NCI-H2196 treated with DMSO at 0.1 percent for 48 hours (cell line): ENCODE measurements around the gene TMC8.
A peak's percentile ranks its signal among the peaks of the same experiment; 100 is the strongest.
"Not testable (repeated sequence)": the region's sequence is repeated elsewhere in the genome, so short reads cannot be mapped to it uniquely, and the experiment has no call there.

Experiments
- DNase-seq: peaks from one replicate; lab custom pipeline; 2025; ENCODE audit not compliant: unreplicated experiment; lab: John Stamatoyannopoulos, UW

The TMC8 gene

DNA sequence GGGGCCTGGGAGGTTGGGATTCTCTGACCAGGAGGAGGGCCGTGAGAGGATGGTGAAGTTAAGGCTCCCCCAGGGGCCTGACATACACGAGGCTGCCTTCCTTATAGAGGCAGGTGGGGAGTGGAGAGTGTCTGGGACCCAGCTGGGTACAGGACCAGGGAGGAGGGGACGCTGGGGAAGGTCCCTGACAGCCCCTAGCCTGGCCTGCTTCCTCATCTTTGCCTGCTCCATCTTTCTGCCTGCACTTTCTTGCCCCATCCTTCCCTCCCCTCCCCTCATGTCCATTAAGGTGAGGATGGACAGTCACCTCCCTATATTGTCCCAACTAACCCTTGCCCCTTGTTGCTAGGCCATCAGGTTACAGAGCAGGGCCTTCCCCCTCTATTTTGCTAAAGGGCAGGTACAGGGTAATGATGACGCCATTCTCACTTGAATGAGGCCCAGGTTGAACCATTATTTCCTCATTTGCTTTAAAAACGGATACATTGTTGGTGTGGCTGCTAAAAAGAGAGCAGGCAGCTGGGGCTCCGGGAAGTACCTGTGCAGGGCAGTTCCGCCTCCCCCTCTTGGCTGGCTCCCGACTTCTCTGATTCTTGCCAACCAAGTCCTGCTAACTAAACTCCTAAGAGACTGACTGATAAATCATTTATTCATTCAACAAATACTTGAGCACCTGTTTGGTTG is 16.9 kb downstream of the TMC8 start:
- DNase-seq = no peak

DNA sequence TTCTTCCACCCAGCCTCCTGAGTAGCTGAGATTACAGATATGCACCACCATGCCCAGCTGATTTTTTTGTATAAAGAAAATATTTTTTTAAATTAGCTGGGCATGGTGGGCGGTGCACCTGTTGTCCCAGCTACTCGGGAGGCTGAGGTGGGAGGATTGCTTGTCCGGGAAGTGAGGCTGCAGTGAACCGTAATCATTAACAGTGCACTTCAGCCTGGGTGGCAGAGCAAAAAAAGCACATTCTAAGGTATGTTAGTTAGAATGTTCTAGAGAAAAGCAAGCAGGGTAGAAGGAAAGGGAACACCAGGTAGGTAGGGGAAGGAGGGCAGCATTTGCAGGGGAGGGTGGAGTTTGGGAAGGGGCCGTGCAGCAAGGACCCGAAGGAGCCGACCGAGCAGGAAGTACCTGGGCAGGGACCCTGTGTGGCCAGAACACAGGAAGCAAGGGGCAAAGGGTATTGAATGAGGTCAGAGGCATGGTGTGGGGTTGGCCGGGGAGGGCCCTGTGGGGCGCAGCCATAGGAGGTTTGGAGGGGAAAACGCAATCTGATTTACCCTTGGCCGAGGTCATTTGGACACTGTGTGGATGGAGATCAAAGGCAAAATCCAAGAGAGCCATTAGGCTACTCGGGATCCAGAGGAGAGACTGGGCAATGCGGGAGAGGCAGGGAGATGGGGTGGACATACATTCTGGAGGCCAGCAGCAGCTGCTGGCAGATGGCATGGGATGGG is 17.9 kb downstream of the TMC8 start:
- DNase-seq = no peak

DNA sequence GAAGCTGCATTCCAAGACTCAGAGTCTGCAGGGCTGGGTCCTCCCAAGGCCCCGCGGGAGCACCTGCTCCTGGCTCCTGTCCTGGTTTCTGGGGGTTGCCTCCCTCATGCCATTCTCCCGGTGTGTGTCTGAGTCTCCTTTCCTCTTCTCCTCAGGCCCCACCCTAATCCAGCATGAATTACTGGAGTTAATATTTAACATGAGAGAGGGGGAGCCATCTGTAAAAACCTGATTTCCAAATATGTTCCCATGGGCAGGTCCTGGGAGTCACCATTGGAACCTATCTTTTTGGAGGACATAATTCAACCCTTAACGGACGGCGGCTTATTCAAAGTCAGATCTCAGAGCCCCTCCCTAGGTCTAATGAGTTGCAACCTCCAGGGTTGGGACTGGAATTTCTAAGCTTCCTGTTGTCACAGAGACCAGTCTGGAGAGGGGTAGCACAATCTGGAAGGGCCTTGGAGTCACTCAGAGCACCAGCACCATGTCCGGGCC is 21.0 kb downstream of the TMC8 start:
- no peak for DNase-seq

DNA sequence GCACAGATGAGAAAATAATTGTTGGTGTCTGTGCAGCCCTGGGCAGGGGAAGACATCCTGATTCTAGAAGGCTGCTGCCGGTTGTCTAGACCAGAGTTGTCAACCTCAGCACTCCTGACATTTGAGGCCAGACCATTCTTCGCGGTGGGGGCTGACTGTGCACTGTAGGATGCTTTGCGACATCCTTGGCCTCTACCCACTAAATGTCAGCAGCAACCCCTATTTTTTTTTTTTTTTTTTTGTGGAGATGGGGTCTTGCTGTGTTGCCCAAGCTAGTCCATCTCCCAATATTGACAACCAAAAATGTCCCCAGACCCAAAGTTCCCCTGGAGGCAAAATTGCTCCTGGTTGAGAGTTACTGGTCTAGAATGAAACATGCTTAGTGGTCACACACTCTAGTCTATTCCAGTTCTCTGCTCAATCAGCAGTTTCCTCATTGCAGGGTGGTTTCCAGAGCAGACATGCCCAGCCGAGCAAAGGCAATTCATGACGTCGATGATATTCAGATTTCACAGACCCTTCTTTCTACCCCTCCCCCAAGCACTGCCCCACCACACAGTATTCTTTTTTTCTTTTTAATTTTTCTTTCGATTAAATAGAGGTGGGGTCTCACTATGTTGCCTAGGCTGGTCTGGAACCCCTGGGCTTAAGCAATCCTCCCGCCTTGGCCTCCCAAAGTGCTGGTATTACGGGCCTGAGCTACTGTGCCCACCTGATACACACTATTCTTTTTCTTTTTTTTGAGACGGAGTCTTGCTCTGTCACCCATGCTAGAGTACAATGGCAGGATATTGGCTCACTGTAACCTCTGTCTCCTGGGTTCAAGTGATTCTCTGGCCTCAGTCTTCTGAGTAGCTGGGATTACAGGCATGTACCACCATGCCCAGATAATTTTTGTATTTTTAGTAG is 24.6 kb downstream of the TMC8 start:
- DNase-seq = no peak

DNA sequence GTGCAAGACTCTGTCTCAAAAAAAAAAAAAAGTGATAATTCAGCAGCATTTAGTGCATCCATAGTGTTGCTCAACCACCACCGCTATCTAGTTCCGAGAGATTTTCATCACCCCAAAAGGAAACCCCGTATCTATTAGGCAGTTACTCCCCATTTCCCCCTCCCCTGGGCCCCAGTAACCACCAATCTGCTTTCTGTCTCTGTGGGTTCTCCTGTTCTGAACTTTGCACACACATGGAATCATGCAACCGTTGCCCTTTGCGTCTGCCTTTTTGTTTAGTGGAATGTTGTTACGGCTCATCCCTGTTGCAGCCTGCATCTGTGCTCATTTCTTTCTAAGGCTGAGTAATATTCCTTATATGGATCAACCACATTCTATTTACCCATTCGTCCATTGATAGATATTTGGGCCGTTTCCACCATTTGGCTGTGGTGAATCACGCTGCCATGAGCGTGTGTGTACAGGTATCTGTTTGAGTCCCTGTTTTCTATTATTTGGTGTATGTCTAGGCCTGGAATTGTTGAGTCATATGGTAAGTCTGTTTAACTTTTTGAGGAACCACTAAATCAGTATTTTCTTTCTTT is 29.1 kb downstream of the TMC8 start:
- DNase-seq = no peak

GRCh38 chr17:78163881-78164747 is 33.5 kb downstream of the TMC8 start:
- DNase-seq = peak; percentile 81

DNA sequence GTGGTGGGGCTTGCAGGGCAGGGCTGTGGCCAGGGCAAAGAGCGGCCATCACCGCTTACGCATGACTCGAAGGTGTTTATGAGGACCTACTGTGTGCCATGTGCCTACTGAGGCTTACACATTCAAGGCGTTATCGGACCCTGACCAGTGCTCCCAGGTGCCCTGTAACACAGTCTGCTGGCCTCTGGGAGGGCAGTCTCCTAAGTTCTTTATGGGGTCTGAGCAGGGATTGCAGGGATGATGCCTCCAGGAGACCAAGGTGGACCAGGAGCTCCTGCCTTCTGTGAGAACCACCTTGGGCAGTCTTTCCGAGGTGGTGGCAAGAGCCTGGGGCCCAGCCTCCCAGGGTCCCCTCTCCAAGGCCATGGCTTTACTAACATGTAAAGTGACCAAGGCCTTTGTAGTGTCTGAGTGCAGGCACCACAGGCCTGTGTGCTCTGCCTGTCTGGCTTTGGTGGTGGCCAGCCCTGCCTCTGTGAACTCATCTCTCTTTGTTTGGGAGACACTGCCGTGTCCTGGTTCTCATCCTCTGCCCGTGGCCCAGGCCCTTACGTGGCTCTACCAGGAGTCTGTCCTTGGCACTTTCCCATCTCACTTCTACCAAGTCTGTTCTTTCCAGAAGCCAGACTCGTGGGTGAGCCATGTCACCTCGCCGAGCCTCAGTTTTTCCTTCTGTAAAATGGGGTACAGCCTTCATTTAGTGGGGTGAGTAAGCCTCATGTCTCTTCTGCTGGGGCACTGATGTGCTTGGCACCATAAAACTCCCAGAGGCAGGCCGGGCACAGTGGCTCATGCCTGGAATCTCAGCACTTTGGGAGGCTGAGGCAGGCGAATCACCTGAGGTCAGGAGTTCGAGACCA is 34.4 kb downstream of the TMC8 start:
- DNase-seq = no peak

- no peak for DNase-seq
Measured at GRCh38 chr17:78166416-78166815, 35.8 kb downstream of the TMC8 start.

- peak; percentile 76 for DNase-seq
Measured at GRCh38 chr17:78168242-78168902, 37.8 kb downstream of the TMC8 start, which contains the start of gene SYNGR2. SYNGR2 (plus strand) TSS chr17:78168581; CDS start chr17:78168617, 36 bp downstream.

DNA sequence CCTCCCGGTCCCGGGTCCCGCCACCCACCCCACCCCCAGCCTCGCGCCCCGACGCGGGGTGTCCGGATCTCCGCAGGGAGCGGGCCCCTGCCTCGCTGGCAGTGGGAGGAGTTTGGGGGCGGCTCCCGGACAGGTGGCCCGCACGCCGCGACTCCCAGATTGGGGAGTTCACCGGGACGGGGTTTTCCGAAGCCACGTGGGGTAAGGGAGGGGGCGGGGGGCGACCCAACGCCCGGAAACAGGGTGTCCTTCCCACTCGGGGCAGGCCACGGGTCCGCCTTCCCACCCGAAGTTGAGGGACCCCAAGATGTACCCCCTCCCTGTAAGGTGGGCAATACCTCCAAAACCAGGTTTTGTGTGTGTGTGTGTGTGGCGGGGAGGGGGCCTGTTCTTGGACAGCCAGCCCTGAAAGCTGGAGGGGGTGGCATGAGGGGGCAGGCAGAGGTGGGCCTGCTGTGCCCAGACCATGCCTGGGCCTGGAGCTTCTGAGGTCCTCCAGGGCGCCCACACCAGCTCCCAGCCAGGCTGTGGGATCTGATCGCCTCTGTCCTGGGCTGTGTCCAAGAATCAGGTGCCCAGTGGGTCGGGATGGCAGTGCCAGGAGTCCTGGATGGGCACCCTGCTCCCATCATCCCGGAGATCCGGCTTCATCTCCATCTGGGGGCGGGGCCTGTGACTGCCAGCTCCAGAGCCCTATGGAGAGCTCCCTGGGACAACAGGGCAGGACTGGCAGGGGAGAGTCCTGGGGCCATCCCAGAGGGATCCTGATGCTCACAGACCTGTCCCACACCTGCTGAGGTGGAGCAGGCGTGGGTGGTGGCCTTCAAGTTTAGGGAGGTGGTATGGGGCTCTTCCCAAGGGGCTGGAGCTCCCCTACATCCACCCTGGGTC is 38.6 kb downstream of the TMC8 start:
- DNase-seq = peak; percentile 62

DNA sequence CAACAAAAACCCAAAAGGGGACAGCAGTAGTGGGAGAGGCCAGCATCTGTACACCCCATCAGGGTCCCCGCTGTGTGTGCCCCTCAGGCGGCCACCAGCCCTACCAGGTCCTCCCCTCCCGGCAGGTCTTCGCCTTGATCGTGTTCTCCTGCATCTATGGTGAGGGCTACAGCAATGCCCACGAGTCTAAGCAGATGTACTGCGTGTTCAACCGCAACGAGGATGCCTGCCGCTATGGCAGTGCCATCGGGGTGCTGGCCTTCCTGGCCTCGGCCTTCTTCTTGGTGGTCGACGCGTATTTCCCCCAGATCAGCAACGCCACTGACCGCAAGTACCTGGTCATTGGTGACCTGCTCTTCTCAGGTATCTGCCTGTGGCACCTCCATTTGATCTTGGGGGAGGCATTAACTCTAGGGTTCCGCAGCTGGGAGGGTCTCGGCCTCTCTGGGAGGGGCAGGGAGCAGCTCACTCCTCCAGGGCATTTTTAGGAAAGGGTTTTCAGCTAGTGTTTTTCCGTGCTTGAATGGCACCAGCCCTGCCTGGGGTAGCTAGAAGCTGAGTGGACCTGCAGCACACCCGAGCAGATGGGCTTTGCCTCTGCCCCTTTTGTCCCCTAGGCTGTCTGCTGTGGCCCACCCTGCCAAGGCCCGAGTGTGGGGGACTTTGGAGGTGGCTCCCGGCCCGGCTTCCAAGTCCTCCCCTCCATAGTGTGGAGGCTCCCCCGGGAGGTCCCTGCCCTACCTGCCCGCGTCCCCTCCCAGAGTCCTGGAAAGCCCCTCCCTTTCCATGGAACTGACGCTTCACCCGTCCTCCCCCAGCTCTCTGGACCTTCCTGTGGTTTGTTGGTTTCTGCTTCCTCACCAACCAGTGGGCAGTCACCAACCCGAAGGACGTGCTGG is 40.4 kb downstream of the TMC8 start:
- no peak for DNase-seq

DNA sequence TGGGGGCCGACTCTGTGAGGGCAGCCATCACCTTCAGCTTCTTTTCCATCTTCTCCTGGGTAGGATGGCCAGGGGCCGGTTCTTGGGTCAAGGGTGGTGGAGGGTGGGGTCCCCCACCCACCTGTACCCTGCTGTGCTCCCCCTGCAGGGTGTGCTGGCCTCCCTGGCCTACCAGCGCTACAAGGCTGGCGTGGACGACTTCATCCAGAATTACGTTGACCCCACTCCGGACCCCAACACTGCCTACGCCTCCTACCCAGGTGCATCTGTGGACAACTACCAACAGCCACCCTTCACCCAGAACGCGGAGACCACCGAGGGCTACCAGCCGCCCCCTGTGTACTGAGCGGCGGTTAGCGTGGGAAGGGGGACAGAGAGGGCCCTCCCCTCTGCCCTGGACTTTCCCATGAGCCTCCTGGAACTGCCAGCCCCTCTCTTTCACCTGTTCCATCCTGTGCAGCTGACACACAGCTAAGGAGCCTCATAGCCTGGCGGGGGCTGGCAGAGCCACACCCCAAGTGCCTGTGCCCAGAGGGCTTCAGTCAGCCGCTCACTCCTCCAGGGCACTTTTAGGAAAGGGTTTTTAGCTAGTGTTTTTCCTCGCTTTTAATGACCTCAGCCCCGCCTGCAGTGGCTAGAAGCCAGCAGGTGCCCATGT is 41.1 kb downstream of the TMC8 start:
- not testable (repeated sequence) for DNase-seq

DNA sequence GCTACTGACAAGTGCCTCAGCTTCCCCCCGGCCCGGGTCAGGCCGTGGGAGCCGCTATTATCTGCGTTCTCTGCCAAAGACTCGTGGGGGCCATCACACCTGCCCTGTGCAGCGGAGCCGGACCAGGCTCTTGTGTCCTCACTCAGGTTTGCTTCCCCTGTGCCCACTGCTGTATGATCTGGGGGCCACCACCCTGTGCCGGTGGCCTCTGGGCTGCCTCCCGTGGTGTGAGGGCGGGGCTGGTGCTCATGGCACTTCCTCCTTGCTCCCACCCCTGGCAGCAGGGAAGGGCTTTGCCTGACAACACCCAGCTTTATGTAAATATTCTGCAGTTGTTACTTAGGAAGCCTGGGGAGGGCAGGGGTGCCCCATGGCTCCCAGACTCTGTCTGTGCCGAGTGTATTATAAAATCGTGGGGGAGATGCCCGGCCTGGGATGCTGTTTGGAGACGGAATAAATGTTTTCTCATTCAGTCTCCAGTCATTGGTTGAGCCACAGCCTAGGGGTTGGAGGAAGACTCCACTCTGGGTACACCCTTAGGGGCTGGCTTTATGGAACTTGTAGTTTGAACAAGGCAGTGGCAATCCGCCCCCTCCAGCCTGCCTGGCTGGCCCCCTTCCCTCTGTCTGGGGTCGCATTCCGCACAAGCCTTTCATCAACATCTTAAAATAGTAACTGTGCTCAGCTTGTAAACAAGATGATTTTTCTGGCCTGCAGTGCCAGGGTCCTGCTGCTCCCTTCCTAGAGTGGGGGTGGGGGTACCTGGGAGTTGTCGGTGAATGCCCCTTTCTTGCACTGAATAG is 41.9 kb downstream of the TMC8 start:
- no peak for DNase-seq

DNA sequence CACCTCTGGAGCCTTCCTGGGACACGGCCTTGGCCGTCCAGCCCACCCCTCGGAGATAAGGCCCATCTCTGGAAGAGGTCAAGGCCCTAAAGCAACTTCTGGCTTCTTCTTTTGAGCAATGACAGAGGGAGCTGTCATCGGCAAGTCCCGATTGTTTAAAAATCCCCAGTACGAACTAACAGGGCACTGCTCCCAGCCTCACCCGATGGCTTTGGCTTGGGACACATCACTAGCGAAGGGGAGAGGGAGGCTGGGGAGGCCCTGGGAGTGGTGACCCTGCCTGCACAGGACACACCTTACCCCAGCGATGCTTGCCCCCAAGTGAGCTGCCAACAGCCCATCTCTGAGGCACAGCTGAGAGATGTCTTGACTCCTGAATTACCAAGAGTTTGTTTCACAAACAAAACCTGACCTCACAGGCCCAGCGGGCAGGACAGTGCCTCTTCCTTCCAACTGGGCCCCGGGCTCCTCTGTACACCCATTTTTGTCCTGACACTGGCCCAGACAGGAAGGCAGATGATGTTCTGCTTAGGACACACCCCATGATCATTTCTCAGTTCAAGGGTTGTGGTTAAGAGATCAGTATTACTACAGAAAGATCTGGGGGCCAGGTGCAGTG is 42.6 kb downstream of the TMC8 start:
- no peak for DNase-seq

- DNase-seq = peak; percentile 99
Measured at GRCh38 chr17:78174346-78174869, 43.8 kb downstream of the TMC8 start.
